ENCODE results near the gene RERE.

DNA sequence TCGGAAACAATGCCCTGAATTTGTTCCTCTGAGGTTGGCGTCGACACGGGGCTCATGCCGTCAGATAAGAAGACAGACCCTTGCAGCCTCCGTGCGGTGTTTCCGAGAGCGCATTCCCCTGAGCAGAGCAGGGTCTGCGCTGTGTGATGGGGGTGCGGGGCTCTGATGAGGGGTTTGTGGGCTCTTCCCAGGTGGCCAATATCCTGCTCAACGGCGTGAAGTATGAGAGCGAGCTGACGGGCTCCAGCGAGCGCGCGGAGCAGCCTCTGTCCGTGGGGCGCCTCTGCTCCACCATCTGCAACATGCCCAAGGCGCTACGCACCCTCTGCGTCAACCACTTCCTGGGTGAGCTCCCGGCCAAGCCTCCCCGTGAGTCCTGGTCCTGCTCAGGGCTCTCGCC lies 482.2 kb downstream of the RERE start:
- TF ChIP-seq, protein P1, sequence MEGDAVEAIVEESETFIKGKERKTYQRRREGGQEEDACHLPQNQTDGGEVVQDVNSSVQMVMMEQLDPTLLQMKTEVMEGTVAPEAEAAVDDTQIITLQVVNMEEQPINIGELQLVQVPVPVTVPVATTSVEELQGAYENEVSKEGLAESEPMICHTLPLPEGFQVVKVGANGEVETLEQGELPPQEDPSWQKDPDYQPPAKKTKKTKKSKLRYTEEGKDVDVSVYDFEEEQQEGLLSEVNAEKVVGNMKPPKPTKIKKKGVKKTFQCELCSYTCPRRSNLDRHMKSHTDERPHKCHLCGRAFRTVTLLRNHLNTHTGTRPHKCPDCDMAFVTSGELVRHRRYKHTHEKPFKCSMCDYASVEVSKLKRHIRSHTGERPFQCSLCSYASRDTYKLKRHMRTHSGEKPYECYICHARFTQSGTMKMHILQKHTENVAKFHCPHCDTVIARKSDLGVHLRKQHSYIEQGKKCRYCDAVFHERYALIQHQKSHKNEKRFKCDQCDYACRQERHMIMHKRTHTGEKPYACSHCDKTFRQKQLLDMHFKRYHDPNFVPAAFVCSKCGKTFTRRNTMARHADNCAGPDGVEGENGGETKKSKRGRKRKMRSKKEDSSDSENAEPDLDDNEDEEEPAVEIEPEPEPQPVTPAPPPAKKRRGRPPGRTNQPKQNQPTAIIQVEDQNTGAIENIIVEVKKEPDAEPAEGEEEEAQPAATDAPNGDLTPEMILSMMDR (IDR thresholded peaks at IDR 0.05) = no peak
- no peak for TF ChIP-seq POLR2A (IDR thresholded peaks at IDR 0.05)

All from body of pancreas (tissue), 4 donors.